HS-27A (cell line): Measurements from ENCODE around the gene GC.
"Not testable (repeated sequence)": the region's sequence is repeated elsewhere in the genome, so short reads cannot be mapped to it uniquely, and the experiment has no call there.

ENCODE experiments used
- DNase-seq: peaks from one replicate; pipeline ENCODE4 v3.0.0-alpha.2; 2012; ENCODE audit warnings: low read depth, missing footprints

Gene GC

GRCh38 chr4:71783972-71784371, at the start of gene GC:
Gene GC, minus strand, starts transcription at chr4:71784079. Its CDS starts 61 bp downstream, at chr4:71784018.
- no peak for DNase-seq

- no peak for DNase-seq
These were observed 49.5 kb upstream of the GC start for GRCh38 chr4:71833232-71833900.

- no peak for DNase-seq
These were observed 48.2 kb upstream of the GC start for GRCh38 chr4:71832049-71832448.

- DNase-seq, result no peak
These were observed 46.8 kb upstream of the GC start for GRCh38 chr4:71830497-71831190.

GRCh38 chr4:71828470-71828869, 44.6 kb upstream of the GC start:
- DNase-seq, result no peak

GRCh38 chr4:71827826-71828225, 43.9 kb upstream of the GC start:
- DNase-seq, result no peak

- DNase-seq, result no peak
These were observed 32.9 kb upstream of the GC start for GRCh38 chr4:71816676-71817303.

GRCh38 chr4:71814433-71814832, 30.6 kb upstream of the GC start:
- no peak for DNase-seq

- not testable (repeated sequence) for DNase-seq
These were observed 25.9 kb upstream of the GC start for GRCh38 chr4:71809805-71810204.

- no peak for DNase-seq
These were observed 23.6 kb upstream of the GC start for GRCh38 chr4:71807469-71807868.

- not testable (repeated sequence) for DNase-seq
These were observed 21.4 kb upstream of the GC start for GRCh38 chr4:71805230-71805629.

- not testable (repeated sequence) for DNase-seq
These were observed 20.3 kb upstream of the GC start for GRCh38 chr4:71804017-71804697.

GRCh38 chr4:71785959-71786358, 2.1 kb upstream of the GC start:
- DNase-seq, result no peak

- no peak for DNase-seq
These were observed 804 bp upstream of the GC start for GRCh38 chr4:71784569-71785197.

GRCh38 chr4:71777891-71778290, 6.0 kb downstream of the GC start:
- DNase-seq, result no peak

GRCh38 chr4:71775449-71775848, 8.4 kb downstream of the GC start:
- DNase-seq, result no peak

- DNase-seq, result no peak
These were observed 9.7 kb downstream of the GC start for GRCh38 chr4:71774136-71774535.

GRCh38 chr4:71773004-71773403, 10.9 kb downstream of the GC start:
- no peak for DNase-seq

GRCh38 chr4:71772592-71772991, 11.3 kb downstream of the GC start:
- DNase-seq, result no peak

GRCh38 chr4:71771613-71772012, 12.3 kb downstream of the GC start:
- DNase-seq, result no peak

- DNase-seq, result no peak
These were observed 14.4 kb downstream of the GC start for GRCh38 chr4:71769434-71769833.

GRCh38 chr4:71768123-71768522, 15.8 kb downstream of the GC start:
- no peak for DNase-seq
